K562 (cell line): ENCODE measurements around the gene TAS1R3. TPM values are rescaled to one million over a fixed set of nuclear protein-coding genes. Genes with fewer than 3 reads are reported as not detected.

ENCODE experiments used
- CBFB ChIP-seq: sonication (generic); formaldehyde crosslinking; IDR thresholded peaks from 2 replicates; pipeline ENCODE4 v1.4.0; 2020; ENCODE audit warnings: mild to moderate bottlenecking, missing genetic modification reagents
- CCNT2 ChIP-seq: IDR thresholded peaks from 2 replicates; pipeline ENCODE4 v1.6.1; 2011; ENCODE audit warnings: borderline replicate concordance, low read depth, mild to moderate bottlenecking, moderate library complexity, mixed read lengths, low read length; ENCODE audit not compliant: insufficient read length; ENCODE audit errors: extremely low read depth
- CHD1 ChIP-seq: fragments of 200-600 bp; sonication (generic); IDR thresholded peaks from one replicate; pipeline ENCODE4 v1.6.1; 2012; ENCODE audit warnings: mild to moderate bottlenecking, moderate library complexity, low read length, inconsistent platforms
- CREM ChIP-seq: IDR thresholded peaks from 2 replicates; pipeline ENCODE4 v1.6.1; 2014; ENCODE audit warnings: antibody characterized with exemption, low read depth
- DMBX1 ChIP-seq: fragments of 250-450 bp; sonication (Bioruptor Pico); IDR thresholded peaks from 2 replicates; pipeline ENCODE4 v1.8.0; 2022; ENCODE audit warnings: inconsistent platforms, mild to moderate bottlenecking, moderate library complexity, borderline replicate concordance
- DPF2 ChIP-seq: fragments of 450-650 bp; IDR thresholded peaks from 2 replicates; pipeline ENCODE4 v1.6.1; 2016
- EP400 ChIP-seq: fragments of 450-650 bp; IDR thresholded peaks from 2 replicates; pipeline ENCODE4 v1.6.1; 2017; ENCODE audit warnings: antibody characterized with exemption, mild to moderate bottlenecking, moderate library complexity
- FOSL1 ChIP-seq: fragments of 200-800 bp; sonication (Bioruptor generic); conservative IDR thresholded peaks from 2 replicates; pipeline ENCODE4 v1.6.1; 2016; ENCODE audit warnings: missing genetic modification characterization, missing compliant biosample characterization
- FOXJ3 ChIP-seq: sonication (generic); formaldehyde crosslinking; IDR thresholded peaks from 2 replicates; pipeline ENCODE4 v1.4.0; 2020; ENCODE audit warnings: mild to moderate bottlenecking, missing genetic modification reagents
- GABPB1 ChIP-seq: sonication (generic); formaldehyde crosslinking; IDR thresholded peaks from 2 replicates; pipeline ENCODE4 v1.8.0; 2022; ENCODE audit warnings: mild to moderate bottlenecking, missing genetic modification reagents
- HEY1 ChIP-seq: fragments of 250-450 bp; sonication (Bioruptor Pico); IDR thresholded peaks from 2 replicates; pipeline ENCODE4 v1.5.0; 2020; ENCODE audit warnings: mild to moderate bottlenecking, moderate library complexity, borderline replicate concordance
- MEF2D ChIP-seq: conservative IDR thresholded peaks from 2 replicates; pipeline ENCODE4 v1.6.1; 2016; ENCODE audit warnings: low read depth, missing genetic modification characterization, missing compliant biosample characterization
- MYBL2 ChIP-seq, 2 experiments: fragments of 450-650 bp in 1 of 2; sonication (generic) in 1 of 2; formaldehyde crosslinking in 1 of 2; IDR thresholded peaks; 2 replicates each; pipeline versions ENCODE4 v1.6.1 to v1.8.1; 2017 to 2022; ENCODE audit warnings: borderline replicate concordance in 1 of 2, inconsistent platforms in 1 of 2, low read depth in 1 of 2, mild to moderate bottlenecking in 1 of 2, missing genetic modification reagents in 1 of 2, moderate library complexity in 1 of 2
- NCOA1 ChIP-seq: fragments of 450-650 bp; IDR thresholded peaks from 2 replicates; pipeline ENCODE4 v1.6.1; 2016; ENCODE audit warnings: low read depth
- NR2C2 ChIP-seq, 2 experiments: fragments of 200-800 bp in 1 of 2; sonication (Bioruptor generic) in 1 of 2; sonication (generic) in 1 of 2; formaldehyde crosslinking in 1 of 2; IDR thresholded peaks; 2 replicates each; pipeline versions ENCODE4 v1.6.1 to v1.8.0; 2016 to 2022; ENCODE audit warnings: mild to moderate bottlenecking in 1 of 2, missing compliant biosample characterization in 1 of 2, missing genetic modification characterization in 1 of 2, missing genetic modification reagents in 1 of 2
- PHB ChIP-seq: fragments of 250-450 bp; sonication (Bioruptor Pico); IDR thresholded peaks from 2 replicates; pipeline ENCODE4 v1.5.0; 2021
- POLR2G ChIP-seq: fragments of 200-400 bp; formaldehyde crosslinking; IDR thresholded peaks from 2 replicates; pipeline ENCODE4 v1.6.1; 2017; ENCODE audit warnings: low read depth, mild to moderate bottlenecking, antibody characterized with exemption, low read length, moderate library complexity
- RCOR1 ChIP-seq, 2 experiments: IDR thresholded peaks; 2 replicates each; pipeline ENCODE4 v1.6.1; 2012; ENCODE audit warnings: low read depth in 2 of 2, low read length in 2 of 2, borderline replicate concordance in 1 of 2, improper control_type of control experiment in 1 of 2
- RFX7 ChIP-seq: fragments of 250-450 bp; sonication (Bioruptor Pico); IDR thresholded peaks from 2 replicates; pipeline ENCODE4 v1.5.1; 2021; ENCODE audit warnings: mild to moderate bottlenecking
- SIRT6 ChIP-seq: IDR thresholded peaks from one replicate; pipeline ENCODE4 v1.6.1; 2012; ENCODE audit warnings: low read depth, mild to moderate bottlenecking, control low read depth, inconsistent platforms, low read length, moderate library complexity
- STAT5A ChIP-seq: IDR thresholded peaks from 2 replicates; pipeline ENCODE4 v1.6.1; 2012; ENCODE audit warnings: low read length, inconsistent platforms, borderline replicate concordance
- TAF1 ChIP-seq: IDR thresholded peaks from 2 replicates; pipeline ENCODE4 v1.6.1; 2011; ENCODE audit warnings: mild to moderate bottlenecking, low read length, moderate library complexity; ENCODE audit not compliant: insufficient read depth, control insufficient read depth, severe bottlenecking; ENCODE audit errors: extremely low read depth
- THRAP3 ChIP-seq: fragments of 450-650 bp; IDR thresholded peaks from 2 replicates; pipeline ENCODE4 v1.6.1; 2016; ENCODE audit warnings: mild to moderate bottlenecking, inconsistent platforms, borderline replicate concordance
- ZBTB1 ChIP-seq: sonication (generic); formaldehyde crosslinking; IDR thresholded peaks from 2 replicates; pipeline ENCODE4 v1.8.1; 2023; ENCODE audit warnings: missing genetic modification reagents, low read depth, mild to moderate bottlenecking, borderline replicate concordance
- ZNF436 ChIP-seq: fragments of 250-450, 450-650 bp; sonication (Bioruptor Pico); formaldehyde crosslinking; IDR thresholded peaks from 2 replicates; pipeline ENCODE4 v1.7.0; 2020; ENCODE audit warnings: mild to moderate bottlenecking
- ZZZ3 ChIP-seq: fragments of 450-650 bp; IDR thresholded peaks from 2 replicates; pipeline ENCODE4 v1.6.1; 2016; ENCODE audit warnings: antibody characterized with exemption, mild to moderate bottlenecking, moderate library complexity
- polyA plus RNA-seq, 8 experiments: library from polyadenylated mRNA; depleted of rRNA in 4 of 8; stranded (reverse) in 5 of 8; unstranded in 3 of 8; fragments of >200 nt; fragmentation: Nextera tagmentation in 2 of 8; fragmentation: Illumina TruSeq in 1 of 8; extraction: Ambion mirVana in 2 of 8; extraction: Trizol in 1 of 8; gene quantifications; 2 replicates each; pipeline versions ENCODE4 v1.2.1 to v1.2.3, GENCODE V29; 2011 to 2014; ENCODE audit warnings: inconsistent platforms in 1 of 8, missing spikeins in 1 of 8
- total RNA-seq, 7 experiments: library from RNA; depleted of rRNA in 6 of 7; stranded (reverse); fragments of >200 nt in 6 of 7; fragmentation: Illumina TruSeq in 2 of 7; extraction: Trizol in 2 of 7; gene quantifications; 2 replicates each; pipeline versions ENCODE4 v1.2.1 to v1.2.3, GENCODE V29; 2011 to 2021; ENCODE audit warnings: low replicate concordance in 1 of 7
- TF ChIP-seq, protein P1 (sequence below): fragments of 250-450 bp; sonication (Bioruptor Pico); IDR thresholded peaks from 2 replicates; pipeline ENCODE4 v1.4.0; 2020
- TF ChIP-seq, protein P2 (sequence below): fragments of 450-650 bp; formaldehyde crosslinking; IDR thresholded peaks from 2 replicates; pipeline ENCODE4 v1.4.0; 2020; ENCODE audit warnings: mild to moderate bottlenecking, moderate library complexity

The TAS1R3 gene
- total and polyA plus RNA-seq, 9 of the 15 experiments (the other 6 are each of a cell fraction or from before 2014, with no cell fraction given), result 0.07 to 0.13 TPM; not detected in 7

DNA sequence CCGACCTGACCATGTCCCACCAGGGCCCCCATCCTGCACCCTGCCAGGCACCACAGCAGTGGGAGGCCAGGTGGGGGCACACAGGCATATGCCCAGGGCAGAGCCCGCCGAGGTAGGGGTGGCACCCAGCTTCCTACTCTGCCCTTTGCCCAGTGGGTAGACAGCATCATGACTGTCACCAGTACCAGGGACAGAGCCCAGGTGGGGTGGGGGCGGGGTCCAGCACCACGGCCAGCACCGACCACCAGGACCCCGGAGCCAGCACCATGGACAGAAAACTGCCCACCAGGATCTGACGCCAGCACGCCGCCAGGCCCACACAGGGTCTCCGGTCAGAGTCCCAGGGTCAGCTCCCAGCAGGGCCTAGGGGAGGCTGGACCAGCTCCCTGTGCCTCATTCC, 3.8 kb downstream of the TAS1R3 start (continued):
- TF ChIP-seq CREM, result no peak
- TF ChIP-seq DPF2, result no peak
- no peak for TF ChIP-seq STAT5A
- TF ChIP-seq RCOR1 (IDR thresholded peaks at IDR 0.05; ENCODE audit: borderline replicate concordance in 1 of 2, low read depth in 2 of 2, low read length in 2 of 2), result 0 out of 4 replicates have a peak, but pooled peaks of 1 of the 2 experiments have one; percentile 19
- no peak for TF ChIP-seq EP400
- TF ChIP-seq SIRT6, result no peak
- TF ChIP-seq ZNF436 (CRISPR knock-in tag), result no peak
- TF ChIP-seq ZBTB1 (CRISPR knock-in tag), result no peak
- TF ChIP-seq FOXJ3, result no peak
- TF ChIP-seq MEF2D, result no peak
- TF ChIP-seq, protein P1, sequence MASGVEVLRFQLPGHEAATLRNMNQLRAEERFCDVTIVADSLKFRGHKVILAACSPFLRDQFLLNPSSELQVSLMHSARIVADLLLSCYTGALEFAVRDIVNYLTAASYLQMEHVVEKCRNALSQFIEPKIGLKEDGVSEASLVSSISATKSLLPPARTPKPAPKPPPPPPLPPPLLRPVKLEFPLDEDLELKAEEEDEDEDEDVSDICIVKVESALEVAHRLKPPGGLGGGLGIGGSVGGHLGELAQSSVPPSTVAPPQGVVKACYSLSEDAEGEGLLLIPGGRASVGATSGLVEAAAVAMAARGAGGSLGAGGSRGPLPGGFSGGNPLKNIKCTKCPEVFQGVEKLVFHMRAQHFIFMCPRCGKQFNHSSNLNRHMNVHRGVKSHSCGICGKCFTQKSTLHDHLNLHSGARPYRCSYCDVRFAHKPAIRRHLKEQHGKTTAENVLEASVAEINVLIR (CRISPR knock-in tag), result no peak
- TF ChIP-seq POLR2G, result peak; percentile 53
- TF ChIP-seq, protein P2, sequence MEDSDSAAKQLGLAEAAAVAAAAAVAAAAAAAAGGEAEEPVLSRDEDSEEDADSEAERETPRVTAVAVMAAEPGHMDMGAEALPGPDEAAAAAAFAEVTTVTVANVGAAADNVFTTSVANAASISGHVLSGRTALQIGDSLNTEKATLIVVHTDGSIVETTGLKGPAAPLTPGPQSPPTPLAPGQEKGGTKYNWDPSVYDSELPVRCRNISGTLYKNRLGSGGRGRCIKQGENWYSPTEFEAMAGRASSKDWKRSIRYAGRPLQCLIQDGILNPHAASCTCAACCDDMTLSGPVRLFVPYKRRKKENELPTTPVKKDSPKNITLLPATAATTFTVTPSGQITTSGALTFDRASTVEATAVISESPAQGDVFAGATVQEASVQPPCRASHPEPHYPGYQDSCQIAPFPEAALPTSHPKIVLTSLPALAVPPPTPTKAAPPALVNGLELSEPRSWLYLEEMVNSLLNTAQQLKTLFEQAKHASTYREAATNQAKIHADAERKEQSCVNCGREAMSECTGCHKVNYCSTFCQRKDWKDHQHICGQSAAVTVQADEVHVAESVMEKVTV (CRISPR knock-in tag), result no peak
- no peak for TF ChIP-seq THRAP3
- no peak for TF ChIP-seq RFX7
- TF ChIP-seq FOSL1 (tag), result no peak
- no peak for TF ChIP-seq HEY1 (CRISPR knock-in tag)
- no peak for TF ChIP-seq TAF1
- no peak for TF ChIP-seq CHD1
- peak; percentile 99 for TF ChIP-seq NCOA1
- no peak for TF ChIP-seq CCNT2
- no peak for TF ChIP-seq ZZZ3
- 0 out of 2 replicates have a peak, but pooled peaks have one; percentile 31 for TF ChIP-seq NR2C2 (CRISPR knock-in tag; IDR thresholded peaks at IDR 0.05)
- no peak for TF ChIP-seq NR2C2 (tag; IDR thresholded peaks at IDR 0.05)
- TF ChIP-seq CBFB (CRISPR knock-in tag), result 0 out of 2 replicates have a peak, but pooled peaks have one; percentile 46
- no peak for TF ChIP-seq DMBX1 (CRISPR knock-in tag)
- no peak for TF ChIP-seq MYBL2 (IDR thresholded peaks at IDR 0.05; ENCODE audit: low read depth)
- TF ChIP-seq MYBL2 (CRISPR knock-in tag; IDR thresholded peaks at IDR 0.05; ENCODE audit: borderline replicate concordance), result no peak
- no peak for TF ChIP-seq PHB
- no peak for TF ChIP-seq GABPB1
